GM10248 (cell line): ENCODE data around the gene PNMA1.

Source experiments
- CTCF ChIA-PET: fragments of 300-600 bp; sonication (Branson Sonifier 250); formaldehyde crosslinking; extraction: SDS; loops from one replicate; lab custom pipeline; 2021; ENCODE audit warnings: antibody characterized with exemption; lab: Yijun Ruan, JAX
- POLR2A ChIA-PET: fragments of 350-650 bp; sonication (Branson Sonifier 250); formaldehyde crosslinking; extraction: SDS; loops from one replicate; lab custom pipeline; 2020; ENCODE audit warnings: antibody characterized with exemption; lab: Yijun Ruan, JAX
- DNase-seq: peaks from one replicate; pipeline ENCODE4 v3.0.0; 2012; ENCODE audit errors: extremely low spot score
- CTCF ChIP-seq: IDR thresholded peaks from 2 replicates; pipeline ENCODE4 v1.5.1; 2012; ENCODE audit warnings: mild to moderate bottlenecking, low read depth; ENCODE audit errors: extremely low read depth, missing control alignments, control extremely low read depth

PNMA1 gene

GRCh38 chr14:73723797-73724661 is 9.8 kb upstream of the PNMA1 start:
- ChIA-PET POLR2A (no interaction called here), CTCF (interaction anchor here (1.2 to 1.9 kb wide), 4 partner anchors 11 to 68 kb away, joined by 3 to 6 read pairs (median 3); no protein-coding TSS in a partner anchor)
- TF ChIP-seq CTCF, result no peak
- no peak for DNase-seq

- POLR2A ChIA-PET, result no interaction called here
- no peak for DNase-seq
- TF ChIP-seq CTCF, result no peak
- CTCF ChIA-PET, result interaction anchor here (1.2 to 1.9 kb wide), 4 partner anchors 11 to 68 kb away, joined by 3 to 6 read pairs (median 3); no protein-coding TSS in a partner anchor
Measured at GRCh38 chr14:73723406-73723796, 9.2 kb upstream of the PNMA1 start.

GRCh38 chr14:73722581-73722980 is 8.4 kb upstream of the PNMA1 start:
- ChIA-PET CTCF (interaction anchor here (1.2 to 1.9 kb wide), 5 partner anchors 10 to 67 kb away, joined by 3 to 6 read pairs (median 3); no protein-coding TSS in a partner anchor), POLR2A (no interaction called here)
- no peak for TF ChIP-seq CTCF
- DNase-seq, result no peak

- ChIA-PET CTCF (interaction anchor here (1.5 to 3.2 kb wide), 2 partner anchors 10 to 37 kb away, joined by 4 to 16 read pairs; no protein-coding TSS in a partner anchor), POLR2A (no interaction called here)
- no peak for TF ChIP-seq CTCF
- DNase-seq, result no peak
Measured at GRCh38 chr14:73721101-73721821, 7.1 kb upstream of the PNMA1 start.

- no peak for TF ChIP-seq CTCF
- ChIA-PET POLR2A (interaction anchor here (0.7 kb wide), 1 partner anchor 8 kb away, joined by 8 read pairs; no protein-coding TSS in a partner anchor), CTCF (interaction anchor here (3.2 kb wide), 1 partner anchor 10 kb away, joined by 16 read pairs; no protein-coding TSS in a partner anchor)
- DNase-seq, result no peak
Measured at GRCh38 chr14:73720636-73721035, 6.5 kb upstream of the PNMA1 start.

DNA sequence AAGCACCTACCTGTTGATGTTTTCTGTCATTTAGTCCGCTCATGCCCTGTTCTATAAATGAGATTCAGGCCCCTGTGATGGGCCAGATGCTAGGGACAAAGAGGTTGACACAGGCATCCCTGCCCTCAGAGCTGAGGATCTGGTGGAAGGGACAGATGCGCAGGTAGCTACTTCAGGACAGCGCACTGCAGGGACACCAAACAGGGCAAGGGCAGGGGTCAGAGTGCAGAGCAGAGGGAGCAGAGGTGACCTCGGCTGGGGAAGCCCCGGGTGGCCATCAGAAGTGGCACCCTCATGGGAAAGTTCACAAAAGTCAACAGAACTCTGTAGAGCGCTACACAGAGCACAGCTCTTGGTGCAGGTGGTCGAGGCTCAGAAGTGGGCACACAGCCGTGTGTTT is 5.6 kb upstream of the PNMA1 start:
- ChIA-PET POLR2A (no interaction called here), CTCF (interaction anchor here (1.1 to 3.2 kb wide), 2 partner anchors 8 to 11 kb away, joined by 3 to 16 read pairs; no protein-coding TSS in a partner anchor)
- no peak for TF ChIP-seq CTCF
- DNase-seq, result no peak
